Omental fat pad (tissue), 4 donors: ENCODE results near the gene EPB41L4B. TPM values are rescaled to one million over a fixed set of nuclear protein-coding genes. Genes with fewer than 3 reads are reported as not detected.

ENCODE experiments used
- ATAC-seq: fragments of 150-250 bp; one replicate; pipeline ENCODE4 v1.9.1; 2016; ENCODE audit warnings: mild to moderate bottlenecking, moderate library complexity; ENCODE audit not compliant: low FRiP score
- DNase-seq: peaks from one replicate; pipeline ENCODE4 v3.0.0-alpha.2; 2019; ENCODE audit warnings: low spot score
- total RNA-seq, 4 donors: library from RNA; depleted of rRNA; stranded (reverse); fragments of >200 nt; gene quantifications; one replicate each; pipeline ENCODE4 v1.1.0, GENCODE V29; 2016
- TF ChIP-seq, protein P1 (sequence below), 3 donors: fragments of 450-650 bp; IDR thresholded peaks; one replicate each; pipeline ENCODE4 v1.5.1; 2016 to 2017; ENCODE audit warnings: antibody characterized with exemption in 3 of 3, mild to moderate bottlenecking in 3 of 3, moderate library complexity in 2 of 3

EPB41L4B gene
- total RNA-seq, 4 donors from 2014 or later = 6.3 to 47.7 (median 33.6) TPM

DNA sequence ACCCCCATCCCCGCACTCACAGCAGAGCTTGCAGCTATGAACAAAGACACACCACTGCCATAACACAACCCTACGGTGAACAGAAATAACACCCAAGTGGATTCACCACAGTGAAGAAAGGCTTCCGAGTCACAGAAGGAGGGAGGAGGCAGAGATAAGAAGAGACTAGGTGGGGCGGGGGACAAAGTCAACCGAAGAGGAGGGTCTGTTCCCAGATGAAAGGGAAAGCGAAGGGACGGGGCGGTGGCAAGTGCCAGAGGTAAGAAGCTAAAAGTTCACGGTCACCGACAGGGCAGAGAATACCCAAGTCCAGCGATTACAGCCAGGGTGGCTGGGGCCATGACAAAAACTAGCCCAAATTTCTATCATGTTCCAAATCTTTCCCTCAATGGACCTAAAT is 21.0 kb downstream of the EPB41L4B start:
- DNase-seq (no peak), ATAC-seq (no peak)
- TF ChIP-seq, protein P1, sequence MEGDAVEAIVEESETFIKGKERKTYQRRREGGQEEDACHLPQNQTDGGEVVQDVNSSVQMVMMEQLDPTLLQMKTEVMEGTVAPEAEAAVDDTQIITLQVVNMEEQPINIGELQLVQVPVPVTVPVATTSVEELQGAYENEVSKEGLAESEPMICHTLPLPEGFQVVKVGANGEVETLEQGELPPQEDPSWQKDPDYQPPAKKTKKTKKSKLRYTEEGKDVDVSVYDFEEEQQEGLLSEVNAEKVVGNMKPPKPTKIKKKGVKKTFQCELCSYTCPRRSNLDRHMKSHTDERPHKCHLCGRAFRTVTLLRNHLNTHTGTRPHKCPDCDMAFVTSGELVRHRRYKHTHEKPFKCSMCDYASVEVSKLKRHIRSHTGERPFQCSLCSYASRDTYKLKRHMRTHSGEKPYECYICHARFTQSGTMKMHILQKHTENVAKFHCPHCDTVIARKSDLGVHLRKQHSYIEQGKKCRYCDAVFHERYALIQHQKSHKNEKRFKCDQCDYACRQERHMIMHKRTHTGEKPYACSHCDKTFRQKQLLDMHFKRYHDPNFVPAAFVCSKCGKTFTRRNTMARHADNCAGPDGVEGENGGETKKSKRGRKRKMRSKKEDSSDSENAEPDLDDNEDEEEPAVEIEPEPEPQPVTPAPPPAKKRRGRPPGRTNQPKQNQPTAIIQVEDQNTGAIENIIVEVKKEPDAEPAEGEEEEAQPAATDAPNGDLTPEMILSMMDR (IDR thresholded peaks at IDR 0.05) = no peak

DNA sequence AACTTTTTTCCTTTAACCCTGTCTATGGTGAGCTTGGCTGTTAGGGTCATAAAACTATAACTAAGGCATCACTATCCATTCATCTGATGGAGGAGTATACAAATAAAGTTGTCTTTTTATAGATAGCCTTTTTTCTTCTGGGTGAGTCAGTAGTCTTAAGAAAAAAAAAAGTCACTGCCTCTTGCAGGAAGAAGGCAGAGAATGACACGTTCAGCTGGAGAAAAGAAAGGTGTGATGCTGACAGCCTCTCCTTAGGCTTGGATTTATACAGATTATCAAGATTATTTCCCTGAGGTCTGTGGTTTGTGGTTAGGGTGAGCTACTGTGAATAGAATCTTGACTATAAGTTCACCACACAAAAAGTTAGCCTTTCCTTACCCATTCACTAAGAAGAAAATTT is 23.0 kb downstream of the EPB41L4B start:
- TF ChIP-seq, protein P1 (IDR thresholded peaks at IDR 0.05) = no peak
- ATAC-seq (no peak), DNase-seq (no peak)

DNA sequence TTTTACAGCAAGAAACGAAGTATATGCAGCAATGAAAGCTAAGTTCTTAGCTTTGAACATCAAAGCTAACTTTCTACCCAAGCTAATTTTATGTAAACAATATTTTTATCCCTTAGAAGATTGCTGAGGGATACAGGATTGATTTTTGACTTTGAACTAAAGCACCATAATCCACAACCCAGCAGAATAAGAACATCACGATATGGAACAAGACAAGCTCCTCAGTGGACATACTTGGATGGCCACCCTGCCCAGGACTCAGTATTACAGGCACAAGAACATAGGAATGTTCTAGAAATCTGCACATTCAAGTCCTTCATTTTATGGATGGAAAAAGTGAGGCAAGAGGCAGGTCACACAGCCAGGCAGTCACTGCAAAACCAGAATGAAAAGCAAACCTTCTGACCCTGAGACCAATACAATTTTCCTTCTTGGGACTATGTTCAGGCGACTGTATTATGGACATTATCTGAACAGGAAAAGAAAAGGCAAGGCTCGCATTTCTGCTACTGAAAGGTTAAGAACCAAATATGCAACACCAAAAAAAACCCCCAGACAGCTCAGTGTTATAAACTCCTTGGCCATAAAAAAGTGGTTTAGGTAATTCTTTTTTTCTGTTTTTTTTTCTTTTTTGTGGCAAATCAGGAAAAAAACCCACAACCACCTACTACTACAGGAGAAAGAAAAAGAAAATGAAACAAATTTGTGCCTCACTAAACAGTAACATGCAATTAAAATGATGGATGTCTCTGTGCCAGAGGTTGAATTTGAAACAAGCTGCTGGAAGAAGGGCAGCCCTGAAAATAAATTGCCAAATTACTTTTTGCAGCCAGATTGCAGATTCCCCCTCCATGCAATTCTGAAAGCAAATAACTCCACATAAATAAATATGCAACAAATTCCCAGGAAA is 25.4 kb downstream of the EPB41L4B start:
- TF ChIP-seq, protein P1 (IDR thresholded peaks at IDR 0.05) = no peak
- ATAC-seq (no peak), DNase-seq (no peak)

DNA sequence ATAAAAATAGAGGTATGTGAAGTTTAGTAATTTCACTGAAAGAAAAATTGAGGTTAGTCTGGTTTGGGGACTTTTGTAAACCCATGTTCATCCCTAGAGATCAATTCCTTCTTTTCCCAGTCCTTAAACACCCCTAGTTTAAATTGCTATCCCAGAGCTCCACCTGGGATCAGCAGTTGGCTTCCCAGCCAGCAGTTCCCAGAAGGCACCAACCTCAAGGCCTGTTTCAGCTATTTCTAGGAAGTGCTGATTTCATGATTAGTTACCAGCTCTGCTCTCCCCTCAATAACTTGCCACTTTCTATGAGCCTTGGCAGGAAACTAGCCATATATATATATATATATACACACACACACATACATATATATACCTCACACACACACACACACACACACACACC is 30.5 kb downstream of the EPB41L4B start:
- TF ChIP-seq, protein P1 (IDR thresholded peaks at IDR 0.05) = no peak
- DNase-seq (no peak), ATAC-seq (no peak)

DNA sequence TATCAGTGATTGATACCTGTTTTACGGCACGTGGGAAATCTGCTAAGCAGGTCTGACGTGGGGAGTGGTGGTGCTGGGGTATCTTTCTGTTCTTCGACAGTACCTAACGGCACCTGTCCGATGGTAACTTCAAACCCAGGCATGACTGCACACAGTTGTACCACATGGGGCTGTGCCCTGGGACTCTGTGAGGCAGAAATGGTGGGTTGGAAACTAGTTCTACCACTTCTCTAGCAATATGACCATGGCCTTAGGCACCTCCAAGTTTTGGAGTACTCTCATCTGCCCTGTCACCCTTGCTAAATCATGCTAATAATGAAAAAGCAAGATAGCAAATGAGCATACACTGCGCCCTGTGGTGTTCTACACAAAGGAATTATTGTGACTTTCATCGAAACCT is 30.9 kb downstream of the EPB41L4B start:
- no peak for ATAC-seq
- TF ChIP-seq, protein P1 (IDR thresholded peaks at IDR 0.05) = no peak
- DNase-seq = no peak

DNA sequence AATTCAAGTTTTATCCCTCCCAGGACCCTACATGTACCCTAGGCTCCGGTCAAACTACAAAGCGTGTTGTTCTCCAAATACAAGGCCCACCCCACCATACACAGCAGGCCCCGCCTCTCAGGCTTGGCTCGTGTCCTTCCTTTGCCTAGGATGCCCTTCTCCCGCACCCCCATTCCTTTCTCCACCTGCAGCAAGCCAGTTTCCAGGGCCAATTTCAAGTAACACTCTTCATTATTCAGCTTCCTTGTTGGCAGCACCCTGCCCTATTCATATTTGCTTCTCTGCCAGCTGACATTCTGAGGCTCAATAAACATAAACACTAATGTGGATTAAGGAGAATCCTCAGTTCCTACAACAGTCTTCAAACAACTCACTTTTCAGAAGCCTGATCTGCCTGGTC is 31.7 kb downstream of the EPB41L4B start:
- TF ChIP-seq, protein P1 (IDR thresholded peaks at IDR 0.05) = no peak
- DNase-seq (no peak), ATAC-seq (no peak)

DNA sequence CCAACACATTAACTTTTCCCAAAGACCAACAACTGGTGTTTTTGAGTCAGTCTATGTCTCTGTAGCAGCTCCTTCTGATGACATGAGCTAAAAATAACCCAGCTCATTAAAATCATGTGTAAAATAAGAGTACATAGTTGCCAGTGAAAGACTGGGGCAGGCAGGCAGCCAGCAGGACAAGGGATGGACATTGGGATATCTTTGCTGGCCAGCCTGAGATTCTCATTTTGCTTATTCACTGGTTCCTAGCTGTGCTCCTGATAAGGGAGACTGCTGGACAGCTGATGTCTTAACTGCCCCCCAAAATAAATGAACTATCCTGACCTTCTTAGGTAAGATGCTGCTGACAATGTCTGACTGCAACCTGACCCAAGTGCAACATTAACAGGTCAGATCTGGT is 33.9 kb downstream of the EPB41L4B start:
- no peak for DNase-seq

More for the DNA sequence above, 33.9 kb downstream of the EPB41L4B start:
- ATAC-seq = no peak
- TF ChIP-seq, protein P1 (IDR thresholded peaks at IDR 0.05) = no peak
